Measurements from ENCODE around the gene RAP1A. TPM values are rescaled to one million over a fixed set of nuclear protein-coding genes. Genes with fewer than 3 reads are reported as not detected.
"Not testable (repeated sequence)": the region's sequence is repeated elsewhere in the genome, so short reads cannot be mapped to it uniquely, and the experiment has no call there.

RAP1A gene
- polyA plus RNA-seq, 1 donor (not counting 4 experiments of a cell fraction or from before 2014, with no cell fraction given), result 70.3 TPM

DNA sequence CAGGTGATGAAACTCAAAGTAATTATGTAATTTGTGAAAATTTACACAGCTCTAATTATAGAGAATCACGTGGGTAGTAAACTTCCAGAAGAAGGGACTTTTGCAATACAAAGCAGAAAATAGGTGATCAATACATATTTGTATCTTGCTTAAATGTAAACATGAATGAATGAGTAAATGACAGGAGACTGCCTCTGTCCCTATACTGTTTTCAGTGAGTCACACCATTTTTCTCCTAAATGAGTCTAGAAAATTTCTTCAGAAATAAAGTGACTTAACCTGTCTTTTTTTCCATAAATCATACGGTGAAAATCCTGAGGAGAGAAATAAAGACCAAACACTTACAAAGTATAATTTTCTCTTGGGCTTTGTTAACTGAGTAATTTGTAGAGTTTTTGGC lies 11.9 kb downstream of the RAP1A start:
- H3K4me2 ChIP-seq (ENCODE audit: control insufficient read depth, extremely low read depth, insufficient read depth, low read depth, low read length), result no peak overlapping the region
- dilution Hi-C loops (cut with MboI; ENCODE audit: extremely low pct_ligation_motif_present, low sequenced_read_pairs), result no loop called here
- H2AFZ ChIP-seq (ENCODE audit: control insufficient read depth, low read length), result no peak overlapping the region
- FAIRE-seq (no peak), DNase-seq (ENCODE audit: low read depth, low spot score) (no peak)
- H3K9ac ChIP-seq (ENCODE audit: control insufficient read depth, extremely low read depth, insufficient read depth, low read length), result no peak overlapping the region
- H3K4me3 ChIP-seq (ENCODE audit: control insufficient read depth in 2 of 3, extremely low read depth in 1 of 3, insufficient read depth in 2 of 3, low read depth in 1 of 3, low read length in 3 of 3), result no peak overlapping the region
- no peaks in the 10 kb centered on the region for H3K4me1 ChIP-seq (ENCODE audit: control insufficient read depth, extremely low read depth, insufficient read depth, low read length)
- no peaks in the 10 kb centered on the region for H4K20me1 ChIP-seq (ENCODE audit: control insufficient read depth, extremely low read depth, insufficient read depth, low read length)
- H3K9me3 ChIP-seq (ENCODE audit: control insufficient read depth, low read depth, low read length), result no peaks in the 10 kb centered on the region
- no peaks in the 10 kb centered on the region for H3K36me3 ChIP-seq (ENCODE audit: control insufficient read depth in 2 of 2, extremely low read depth in 1 of 2, insufficient read depth in 2 of 2, low read length in 2 of 2)
- H3K9me1 ChIP-seq (ENCODE audit: control insufficient read depth, extremely low read depth, insufficient read depth, low read length), result no peaks in the 10 kb centered on the region
- H3K79me2 ChIP-seq (ENCODE audit: control insufficient read depth, insufficient read depth, low read length), result peaks cover 68% of the 10 kb centered on the region
- TF ChIP-seq, protein P1, sequence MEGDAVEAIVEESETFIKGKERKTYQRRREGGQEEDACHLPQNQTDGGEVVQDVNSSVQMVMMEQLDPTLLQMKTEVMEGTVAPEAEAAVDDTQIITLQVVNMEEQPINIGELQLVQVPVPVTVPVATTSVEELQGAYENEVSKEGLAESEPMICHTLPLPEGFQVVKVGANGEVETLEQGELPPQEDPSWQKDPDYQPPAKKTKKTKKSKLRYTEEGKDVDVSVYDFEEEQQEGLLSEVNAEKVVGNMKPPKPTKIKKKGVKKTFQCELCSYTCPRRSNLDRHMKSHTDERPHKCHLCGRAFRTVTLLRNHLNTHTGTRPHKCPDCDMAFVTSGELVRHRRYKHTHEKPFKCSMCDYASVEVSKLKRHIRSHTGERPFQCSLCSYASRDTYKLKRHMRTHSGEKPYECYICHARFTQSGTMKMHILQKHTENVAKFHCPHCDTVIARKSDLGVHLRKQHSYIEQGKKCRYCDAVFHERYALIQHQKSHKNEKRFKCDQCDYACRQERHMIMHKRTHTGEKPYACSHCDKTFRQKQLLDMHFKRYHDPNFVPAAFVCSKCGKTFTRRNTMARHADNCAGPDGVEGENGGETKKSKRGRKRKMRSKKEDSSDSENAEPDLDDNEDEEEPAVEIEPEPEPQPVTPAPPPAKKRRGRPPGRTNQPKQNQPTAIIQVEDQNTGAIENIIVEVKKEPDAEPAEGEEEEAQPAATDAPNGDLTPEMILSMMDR (optimal IDR thresholded peaks at IDR 0.05 in 1 of 3, IDR thresholded peaks at IDR 0.05 in 1 of 3, conservative IDR thresholded peaks at IDR 0.05 in 1 of 3; ENCODE audit: extremely low read depth in 1 of 3, insufficient read depth in 2 of 3, low read length in 3 of 3), result no peak
- no peak for TF ChIP-seq EZH2 (IDR thresholded peaks at IDR 0.05; ENCODE audit: low read length)
- no peak overlapping the region for H3K27ac ChIP-seq (ENCODE audit: control insufficient read depth, insufficient read depth, low read length)
- H3K27me3 ChIP-seq (ENCODE audit: control insufficient read depth, extremely low read depth, insufficient read depth, low read length), result no peaks in the 10 kb centered on the region

- H3K4me1 ChIP-seq (ENCODE audit: control insufficient read depth, extremely low read depth, insufficient read depth, low read length); H3K9me3 ChIP-seq (ENCODE audit: control insufficient read depth, low read depth, low read length); H3K9ac ChIP-seq (ENCODE audit: control insufficient read depth, extremely low read depth, insufficient read depth, low read length); H3K4me2 ChIP-seq (ENCODE audit: control insufficient read depth, extremely low read depth, insufficient read depth, low read depth, low read length); H2AFZ ChIP-seq (ENCODE audit: control insufficient read depth, low read length); H3K27ac ChIP-seq (ENCODE audit: control insufficient read depth, insufficient read depth, low read length); FAIRE-seq; H4K20me1 ChIP-seq (ENCODE audit: control insufficient read depth, extremely low read depth, insufficient read depth, low read length); DNase-seq (ENCODE audit: low read depth, low spot score); H3K4me3 ChIP-seq (ENCODE audit: control insufficient read depth in 2 of 3, extremely low read depth in 1 of 3, insufficient read depth in 2 of 3, low read depth in 1 of 3, low read length in 3 of 3); H3K27me3 ChIP-seq (ENCODE audit: control insufficient read depth, extremely low read depth, insufficient read depth, low read length); H3K9me1 ChIP-seq (ENCODE audit: control insufficient read depth, extremely low read depth, insufficient read depth, low read length); dilution Hi-C loops (cut with MboI; ENCODE audit: extremely low pct_ligation_motif_present, low sequenced_read_pairs); H3K36me3 ChIP-seq (ENCODE audit: control insufficient read depth in 2 of 2, extremely low read depth in 1 of 2, insufficient read depth in 2 of 2, low read length in 2 of 2): not testable (repeated sequence)
- H3K79me2 ChIP-seq (ENCODE audit: control insufficient read depth, insufficient read depth, low read length), result peaks cover 65% of the 10 kb centered on the region
Measured at GRCh38 chr1:111632771-111633170, 13.2 kb downstream of the RAP1A start.

- no peak overlapping the region for H3K27ac ChIP-seq (ENCODE audit: control insufficient read depth, insufficient read depth, low read length)
- no peak overlapping the region for H3K4me2 ChIP-seq (ENCODE audit: control insufficient read depth, extremely low read depth, insufficient read depth, low read depth, low read length)
- no peak overlapping the region for H3K4me3 ChIP-seq (ENCODE audit: control insufficient read depth in 2 of 3, extremely low read depth in 1 of 3, insufficient read depth in 2 of 3, low read depth in 1 of 3, low read length in 3 of 3)
- H4K20me1 ChIP-seq (ENCODE audit: control insufficient read depth, extremely low read depth, insufficient read depth, low read length), result no peaks in the 10 kb centered on the region
- FAIRE-seq, result no peak
- H3K9ac ChIP-seq (ENCODE audit: control insufficient read depth, extremely low read depth, insufficient read depth, low read length), result no peak overlapping the region
- DNase-seq (ENCODE audit: low read depth, low spot score), result no peak
- H3K9me1 ChIP-seq (ENCODE audit: control insufficient read depth, extremely low read depth, insufficient read depth, low read length), result no peaks in the 10 kb centered on the region
- peaks cover 3% of the 10 kb centered on the region for H3K4me1 ChIP-seq (ENCODE audit: control insufficient read depth, extremely low read depth, insufficient read depth, low read length)
- dilution Hi-C loops (cut with MboI; ENCODE audit: extremely low pct_ligation_motif_present, low sequenced_read_pairs), result no loop called here
- H3K79me2 ChIP-seq (ENCODE audit: control insufficient read depth, insufficient read depth, low read length), result peaks cover 63% of the 10 kb centered on the region
- H3K9me3 ChIP-seq (ENCODE audit: control insufficient read depth, low read depth, low read length), result no peaks in the 10 kb centered on the region
- no peaks in the 10 kb centered on the region for H3K27me3 ChIP-seq (ENCODE audit: control insufficient read depth, extremely low read depth, insufficient read depth, low read length)
- H3K36me3 ChIP-seq (ENCODE audit: control insufficient read depth in 2 of 2, extremely low read depth in 1 of 2, insufficient read depth in 2 of 2, low read length in 2 of 2), result no peaks in the 10 kb centered on the region
- H2AFZ ChIP-seq (ENCODE audit: control insufficient read depth, low read length), result no peak overlapping the region
- TF ChIP-seq, protein P1 (optimal IDR thresholded peaks at IDR 0.05 in 1 of 3, IDR thresholded peaks at IDR 0.05 in 1 of 3, conservative IDR thresholded peaks at IDR 0.05 in 1 of 3; ENCODE audit: extremely low read depth in 1 of 3, insufficient read depth in 2 of 3, low read length in 3 of 3), result no peak
- no peak for TF ChIP-seq EZH2 (IDR thresholded peaks at IDR 0.05; ENCODE audit: low read length)
Measured at GRCh38 chr1:111633736-111634247, 14.2 kb downstream of the RAP1A start.
